A549 treated with CpdA at 1 μM for 4 hours (cell line): Measurements from ENCODE around the gene CFAP46. TPM values are rescaled to one million over a fixed set of nuclear protein-coding genes. Genes with fewer than 3 reads are reported as not detected.

Experiments used
- total RNA-seq: library from RNA; stranded (reverse); fragments of 200-300 nt; extraction: Qiagen RNA extraction; gene quantifications from 5 replicates; pipeline ENCODE4 v1.2.3, GENCODE V29; 2022; ENCODE audit warnings: low read depth

CFAP46 gene
- 1.0 to 1.5 TPM (median 1.3 TPM) in 5 replicates for total RNA-seq

GRCh38 chr10:132942101-132943057, at the start of gene CFAP46:
CFAP46 (minus strand) TSS chr10:132942570; CDS start chr10:132942484, 86 bp downstream.

DNA sequence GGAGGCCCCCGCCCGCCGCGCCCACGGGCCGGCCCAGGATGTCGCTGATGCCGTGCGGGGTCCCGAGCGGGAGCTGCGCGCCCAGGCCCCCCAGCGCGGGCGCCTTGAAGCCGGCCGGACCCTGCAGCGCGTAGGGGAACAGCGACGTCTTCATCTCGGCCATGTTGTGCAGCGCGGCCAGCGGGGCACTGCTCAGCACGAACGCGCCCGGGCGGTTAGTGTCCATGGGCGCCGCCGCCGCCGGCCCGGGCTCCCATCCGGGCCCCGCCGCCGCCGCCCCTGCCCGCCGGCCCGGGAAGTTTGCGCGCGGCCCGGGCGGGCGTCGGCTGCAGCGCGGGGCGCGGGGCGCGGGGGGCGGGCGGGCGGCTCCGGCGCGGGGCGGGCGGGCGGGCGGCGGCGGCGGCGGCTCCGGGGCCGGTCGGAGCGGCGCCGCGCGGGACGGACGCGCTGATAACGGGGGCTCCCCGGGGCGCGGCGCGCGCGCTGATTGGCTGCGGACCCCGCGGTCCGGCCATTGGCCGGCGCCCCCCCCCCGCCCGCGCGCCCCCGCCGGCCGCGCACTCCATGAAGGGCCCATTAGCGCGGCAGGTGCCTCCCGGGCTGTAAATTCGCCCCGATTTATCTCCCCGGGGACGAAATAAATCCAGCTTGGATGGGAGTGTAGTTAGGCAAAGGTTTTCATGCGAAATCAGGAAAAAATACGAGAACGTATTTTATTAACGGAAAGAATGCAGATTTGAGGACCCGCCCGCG, 156.5 kb downstream of the CFAP46 start, which contains the start of gene NKX6-2:
Gene NKX6-2, minus strand, starts transcription at position 425 of the 753 bp plus-strand sequence. Its CDS starts 199 bp downstream, at position 226.

Other genes starting within 250 kb of the CFAP46 start
- gene NKX6-2, start 156.4 kb downstream of the CFAP46 start, total RNA-seq = 0.17 to 0.23 TPM (median 0.23 TPM) in 5 replicates
- 0.02 to 0.05 TPM in 2 of 5 replicates, not detected in the others for gene ADGRA1, start 145.4 kb upstream of the CFAP46 start, total RNA-seq
- gene KNDC1, start 217.6 kb upstream of the CFAP46 start, total RNA-seq = 0.82 to 2.5 TPM (median 2.1 TPM) in 5 replicates